ENCODE results near the gene BCDIN3D.

The BCDIN3D gene

DNA sequence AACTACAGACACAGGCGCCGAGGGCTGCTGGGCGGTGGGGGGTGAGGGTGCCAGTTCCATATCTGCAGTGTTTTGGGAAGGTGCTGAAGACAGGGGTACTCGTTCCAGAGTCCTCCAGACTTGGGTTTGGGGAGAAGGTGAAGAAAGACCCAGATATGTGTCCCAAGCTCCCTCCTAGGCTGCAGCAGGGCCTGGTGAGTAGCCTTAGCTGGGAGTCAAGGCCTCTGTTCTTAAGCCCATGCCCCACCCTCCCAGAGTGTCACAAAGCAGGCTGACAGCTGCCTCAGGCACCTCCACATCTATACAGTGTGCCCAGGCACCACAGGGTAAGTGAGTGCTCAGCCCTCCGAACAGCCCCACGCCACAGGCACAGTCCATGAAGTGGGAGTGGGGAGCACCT is 19.0 kb downstream of the BCDIN3D start:
- no peak for DNase-seq

DNA sequence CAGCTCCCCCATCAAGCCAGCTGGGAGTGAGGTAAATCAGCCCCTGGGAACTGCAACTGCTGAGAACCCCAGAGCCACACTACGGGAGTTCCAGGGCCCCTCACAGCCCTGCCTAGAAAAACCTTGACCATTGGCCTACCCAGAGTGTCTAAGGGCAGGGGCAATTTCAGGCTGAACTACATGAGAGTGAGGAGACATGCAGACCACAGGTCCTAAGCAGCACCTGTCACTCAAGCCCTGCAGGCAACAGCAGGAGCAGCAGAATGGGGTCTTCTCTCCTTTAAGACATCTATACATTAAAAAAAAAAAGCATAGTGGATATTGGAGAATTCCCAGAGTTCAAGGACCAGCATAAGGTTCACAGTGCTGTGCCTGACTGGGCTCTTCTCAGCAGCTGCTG is 19.6 kb downstream of the BCDIN3D start:
- no peak for DNase-seq

DNA sequence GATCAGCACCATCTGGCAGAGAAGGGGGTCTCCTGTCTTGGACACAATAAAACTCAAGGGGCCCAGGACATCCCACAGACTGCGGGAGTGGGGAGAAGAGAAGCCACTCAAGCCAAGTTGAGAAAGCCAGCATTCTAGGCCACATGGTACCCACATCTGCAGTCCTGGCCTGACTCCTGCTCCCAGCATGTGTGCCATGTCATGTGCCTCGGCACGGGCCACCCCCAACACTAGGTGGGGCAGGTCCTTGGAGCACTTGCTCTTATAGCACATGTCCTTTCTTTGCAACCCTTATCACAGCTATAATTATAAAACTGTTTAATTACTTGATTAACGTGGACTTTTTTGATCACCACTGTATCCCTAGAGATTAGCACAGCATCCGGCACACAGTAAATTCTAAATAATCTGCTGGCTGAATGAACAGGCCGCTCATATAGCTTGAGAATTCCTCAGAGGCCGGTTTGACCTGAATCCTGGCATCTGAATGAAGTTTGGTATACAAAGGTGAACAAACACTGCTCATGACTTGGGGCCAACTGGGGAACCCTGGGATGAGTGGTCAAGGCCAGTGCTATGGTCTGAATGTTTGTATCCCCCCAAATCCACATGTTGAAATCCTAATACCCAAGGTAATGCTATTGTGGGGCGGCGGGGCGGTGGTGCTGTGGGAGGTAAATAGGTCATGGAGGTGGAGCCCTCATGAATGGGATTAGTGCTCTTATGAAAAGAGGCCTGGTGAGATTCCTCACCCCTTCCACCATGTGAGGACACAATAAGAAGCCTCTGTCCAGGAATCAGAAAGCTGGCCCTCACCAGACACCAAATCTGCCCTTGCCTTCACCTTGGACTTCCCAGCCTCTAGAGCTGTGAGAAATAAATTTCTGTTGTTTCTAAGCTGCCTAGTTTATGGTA is 21.3 kb downstream of the BCDIN3D start:
- DNase-seq: peak in 9 of 56 donors; percentile 12 to 47 (median 21)

DNA sequence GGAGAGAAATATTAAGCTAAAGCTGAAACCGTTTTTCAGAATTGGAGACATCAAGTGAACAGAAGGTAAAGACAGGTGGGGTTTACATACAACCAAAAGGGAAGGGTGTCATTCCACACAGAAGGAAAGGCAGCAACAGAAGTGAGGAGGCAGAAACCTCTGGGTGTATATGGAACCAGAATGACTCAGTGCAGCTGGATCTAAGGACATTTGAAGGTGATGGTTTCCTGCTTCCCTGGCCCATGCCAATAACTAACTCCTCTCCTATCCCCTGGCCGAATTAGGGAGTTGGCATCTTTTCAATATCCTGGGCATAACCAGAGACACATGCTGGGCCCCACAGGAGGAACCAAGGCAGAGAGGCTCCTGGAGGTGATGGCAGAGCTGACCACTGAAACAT is 23.1 kb downstream of the BCDIN3D start:
- no peak for DNase-seq

DNA sequence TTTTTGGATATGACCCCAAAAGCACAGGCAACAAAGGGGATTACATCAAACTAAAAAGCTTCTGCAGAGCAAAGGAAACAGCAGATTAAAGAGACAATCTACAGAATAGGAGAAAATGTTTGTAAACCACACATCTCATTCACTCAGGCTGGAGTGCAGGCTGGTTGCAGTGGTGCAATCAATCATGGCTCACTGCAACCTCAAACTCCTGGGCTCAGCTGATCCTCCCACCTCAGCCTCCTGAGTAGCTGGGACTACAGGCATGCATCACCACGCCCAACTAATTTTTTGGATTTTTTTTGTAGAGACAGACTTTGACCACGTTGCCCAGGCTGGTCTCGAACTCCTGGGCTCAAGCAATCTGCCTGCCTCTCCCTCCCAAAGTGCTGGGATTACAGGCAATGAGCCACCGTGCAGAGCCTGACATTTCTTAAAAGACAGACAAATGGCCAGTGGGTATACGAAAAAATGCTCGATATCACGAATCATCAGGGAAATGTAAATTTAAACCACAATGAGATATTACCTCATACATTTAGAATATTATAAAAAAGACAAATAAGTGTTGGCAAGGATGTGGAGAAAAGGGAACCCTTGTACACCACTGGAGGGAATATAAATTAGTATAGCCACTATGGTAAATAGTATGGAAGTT is 24.5 kb downstream of the BCDIN3D start:
- DNase-seq: no peak

DNA sequence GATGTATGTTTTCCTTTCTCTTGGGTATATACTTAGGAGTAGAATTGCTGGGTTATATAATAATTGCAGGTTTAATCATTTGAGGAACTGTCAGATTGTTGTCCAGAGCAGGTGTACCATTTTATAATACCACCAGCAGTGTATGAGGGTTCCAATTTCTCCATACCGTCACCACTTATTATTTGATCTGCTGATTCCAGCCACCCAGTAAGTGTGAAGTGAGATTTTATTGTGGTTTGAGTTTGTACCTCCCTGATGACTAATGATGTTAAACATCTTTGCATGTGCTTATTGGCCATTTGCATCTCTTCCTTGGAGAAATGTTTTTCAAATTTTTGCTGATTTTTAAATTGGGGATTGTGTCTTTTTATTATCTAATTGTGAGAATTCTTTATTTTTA is 29.8 kb downstream of the BCDIN3D start:
- DNase-seq: no peak

DNA sequence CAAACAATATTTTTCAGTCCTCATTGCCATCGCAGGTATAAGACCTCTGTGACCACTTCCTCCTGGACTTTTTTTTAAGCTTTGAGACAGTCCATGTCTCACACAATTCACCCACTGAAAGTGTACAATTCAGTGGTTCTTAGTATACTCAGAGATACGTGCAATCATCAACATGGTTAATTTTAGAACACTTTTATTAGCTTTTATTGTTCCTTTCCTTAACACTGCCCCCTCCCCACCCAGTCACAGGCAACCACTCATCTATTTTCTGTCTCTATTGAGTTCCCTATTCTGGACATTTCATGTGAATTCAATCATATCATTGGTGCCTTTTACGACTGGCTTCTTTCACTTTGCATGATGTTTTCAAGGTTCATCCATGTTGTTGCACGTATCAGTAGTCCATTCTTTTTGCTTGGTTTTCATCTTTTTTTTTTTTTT is 30.9 kb downstream of the BCDIN3D start:
- no peak for DNase-seq

DNA sequence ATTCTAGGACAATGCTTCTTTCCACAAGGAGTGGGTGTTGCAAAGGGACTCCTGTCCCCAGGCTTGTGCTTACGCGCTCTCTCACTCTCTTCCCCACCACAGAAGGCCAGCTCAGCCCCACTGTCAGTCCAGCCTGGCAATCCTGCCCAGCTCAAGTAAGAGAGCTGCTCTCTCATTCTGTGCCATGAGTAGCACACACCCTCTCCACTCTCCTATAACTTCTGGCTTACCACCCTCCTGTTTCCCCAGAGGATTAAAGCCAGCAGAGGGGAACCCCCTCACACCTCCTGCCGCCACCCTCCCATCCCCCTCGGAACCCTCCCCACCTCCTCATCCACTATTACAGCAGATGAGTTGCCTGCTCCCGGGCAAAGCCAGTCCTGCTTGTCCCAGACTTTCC is 31.8 kb downstream of the BCDIN3D start:
- peak in 2 of 56 donors; percentile 6 to 13 for DNase-seq

DNA sequence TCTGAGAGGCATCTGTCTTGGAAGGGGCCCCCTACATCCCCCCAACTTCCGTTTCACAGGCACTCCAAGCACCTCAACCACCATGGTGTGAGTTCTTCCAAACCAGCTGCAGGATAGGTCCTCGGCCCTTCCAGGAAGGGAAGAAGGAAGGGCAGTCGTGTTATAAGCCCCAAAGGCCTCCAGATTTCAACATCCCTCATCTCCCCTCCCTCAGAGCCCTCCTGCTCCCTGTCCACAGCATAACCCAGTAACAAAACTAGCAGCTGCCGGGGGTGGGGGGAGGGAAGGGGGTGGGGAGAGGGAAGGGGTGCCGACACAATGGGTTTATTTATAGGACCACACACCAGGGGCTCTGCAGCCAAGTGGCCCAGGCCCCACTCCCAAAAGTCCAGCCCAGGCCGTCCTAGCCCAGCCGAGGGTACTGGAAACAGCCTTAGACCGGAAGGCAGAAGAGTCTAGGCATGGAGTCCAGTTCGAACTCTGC is 33.0 kb downstream of the BCDIN3D start:
- peak in 36 of 56 donors; percentile 10 to 76 (median 43) for DNase-seq

DNA sequence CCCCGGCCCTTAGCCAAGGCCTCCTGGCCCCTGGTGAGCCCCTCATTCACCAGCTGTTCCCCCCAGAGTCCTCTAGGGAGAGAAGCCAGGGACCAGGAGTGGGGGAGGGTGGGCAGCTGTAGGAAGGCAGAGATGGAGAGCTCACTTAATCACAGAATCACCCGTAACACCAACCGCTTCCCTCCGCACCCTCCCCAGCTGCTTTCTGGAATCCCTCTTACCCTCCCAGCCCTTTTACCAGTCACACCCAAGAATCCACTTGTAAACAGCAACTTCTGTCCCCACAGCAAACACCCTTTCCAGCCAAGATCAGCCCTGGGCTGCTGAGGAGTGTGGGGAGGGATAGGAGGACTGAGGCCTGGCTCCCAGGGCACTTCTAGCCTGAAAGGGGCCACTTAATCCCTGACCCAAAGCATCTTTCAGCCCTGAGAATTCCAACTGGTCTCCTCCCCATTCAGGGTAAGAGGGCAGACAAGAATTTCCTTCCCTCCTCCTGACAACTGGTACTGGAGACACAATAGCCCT is 33.5 kb downstream of the BCDIN3D start:
- DNase-seq: peak in 10 of 56 donors; percentile 26 to 63 (median 52)

DNA sequence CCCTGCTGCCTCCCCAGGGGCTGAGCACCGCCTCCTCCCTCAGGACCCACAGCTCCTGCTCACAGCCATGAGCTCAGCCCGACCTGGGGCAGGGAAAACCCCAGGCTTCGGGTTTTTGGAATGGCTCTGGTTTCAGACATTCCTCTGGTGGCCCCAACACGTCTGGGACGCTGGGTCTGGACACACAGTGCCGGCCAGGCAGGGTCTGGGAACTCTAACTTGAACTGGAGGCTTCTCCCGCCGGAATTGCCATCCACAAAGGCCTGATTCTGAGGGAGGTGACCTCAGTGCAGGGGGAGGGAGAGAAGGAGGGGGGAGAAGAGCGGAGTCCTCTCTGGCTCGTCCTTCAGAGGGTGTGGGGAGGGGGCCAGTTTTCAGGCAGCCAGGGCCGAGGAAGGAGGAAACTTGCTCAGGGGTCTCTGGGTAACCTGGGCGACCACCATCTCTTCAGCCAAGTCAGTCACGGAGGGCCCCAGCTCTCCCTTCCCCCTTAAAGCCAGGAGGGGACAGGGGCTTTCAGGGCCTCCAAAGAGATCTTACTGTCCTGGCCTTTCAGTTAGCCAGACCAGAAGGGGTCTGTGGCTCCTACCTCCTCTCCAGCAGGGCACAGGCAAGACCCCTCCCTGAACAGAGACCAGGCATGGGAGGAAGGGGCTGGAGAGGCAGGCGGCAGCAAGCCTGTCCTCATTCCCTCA is 34.1 kb downstream of the BCDIN3D start:
- DNase-seq: peak in 45 of 56 donors; percentile 13 to 77 (median 52)

DNA sequence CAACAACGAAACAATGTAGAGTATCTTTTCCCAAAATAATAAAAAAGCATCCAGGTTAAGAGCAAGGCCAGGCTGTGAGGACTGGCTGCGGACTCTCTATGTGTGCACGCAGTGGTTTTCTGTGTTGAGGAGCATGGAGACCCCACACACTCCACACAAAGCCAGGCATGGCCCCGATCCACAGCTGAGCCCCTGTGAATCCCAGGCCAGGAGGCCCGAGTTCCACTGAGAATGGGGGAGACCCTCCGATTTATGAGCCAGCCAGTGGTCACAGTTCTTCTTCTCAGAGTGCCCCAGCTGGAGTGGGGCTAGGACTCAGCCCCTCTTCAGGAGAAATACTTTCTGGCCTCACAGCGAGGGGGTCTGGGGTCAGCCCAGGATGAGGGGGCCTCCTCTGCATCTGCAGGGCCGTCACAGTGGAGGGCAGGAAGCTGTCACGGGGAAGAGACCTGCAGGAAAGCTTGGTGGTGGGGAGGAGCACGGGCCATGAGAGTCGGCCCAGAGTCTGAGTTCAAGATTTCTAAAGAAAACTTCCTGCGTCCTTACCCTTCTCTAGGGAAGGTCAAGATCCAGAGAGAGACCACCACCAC is 34.8 kb downstream of the BCDIN3D start:
- DNase-seq: no peak

DNA sequence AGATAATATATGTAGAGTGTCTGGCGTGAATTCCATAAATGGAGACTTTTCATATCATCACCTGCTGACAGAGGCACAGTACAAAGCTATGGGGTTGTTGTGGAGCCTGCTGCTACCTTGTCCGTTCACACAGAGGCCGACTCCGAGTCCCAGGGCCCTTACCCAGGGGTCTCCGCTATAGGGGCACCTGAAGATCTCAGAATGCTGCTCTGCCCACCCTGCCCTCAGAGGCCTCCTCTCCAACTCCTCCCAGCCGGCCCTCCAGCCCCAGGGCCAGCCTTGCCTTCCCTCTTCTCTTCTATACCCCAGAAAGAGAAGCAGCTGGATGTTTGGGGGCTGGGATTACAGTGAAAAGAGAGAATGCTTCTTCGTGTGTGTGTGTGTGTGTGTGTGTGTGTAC is 36.0 kb downstream of the BCDIN3D start:
- DNase-seq: no peak

DNA sequence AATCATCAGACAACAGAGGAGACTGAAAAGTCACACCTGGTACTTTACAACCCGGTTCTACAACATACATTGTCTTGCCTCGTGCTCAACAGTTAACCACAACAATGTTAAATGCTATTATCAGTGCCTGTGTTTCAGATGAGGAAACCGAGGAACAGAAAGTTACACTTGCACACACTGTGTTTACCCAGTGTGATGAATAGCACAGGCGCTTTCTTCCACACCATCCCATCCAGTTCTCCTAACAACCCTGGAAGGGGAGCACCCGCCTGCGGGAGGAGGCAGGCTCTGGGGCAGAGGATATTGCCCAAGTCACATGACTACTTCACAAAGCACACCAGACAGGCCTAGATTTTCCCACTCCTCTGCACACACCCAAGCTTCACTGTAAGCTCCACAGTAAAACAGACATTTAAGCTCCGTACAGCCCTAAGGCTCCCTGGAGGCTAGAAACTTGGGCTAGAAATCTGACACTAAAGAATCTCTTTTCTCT is 36.5 kb downstream of the BCDIN3D start:
- no peak for DNase-seq

DNA sequence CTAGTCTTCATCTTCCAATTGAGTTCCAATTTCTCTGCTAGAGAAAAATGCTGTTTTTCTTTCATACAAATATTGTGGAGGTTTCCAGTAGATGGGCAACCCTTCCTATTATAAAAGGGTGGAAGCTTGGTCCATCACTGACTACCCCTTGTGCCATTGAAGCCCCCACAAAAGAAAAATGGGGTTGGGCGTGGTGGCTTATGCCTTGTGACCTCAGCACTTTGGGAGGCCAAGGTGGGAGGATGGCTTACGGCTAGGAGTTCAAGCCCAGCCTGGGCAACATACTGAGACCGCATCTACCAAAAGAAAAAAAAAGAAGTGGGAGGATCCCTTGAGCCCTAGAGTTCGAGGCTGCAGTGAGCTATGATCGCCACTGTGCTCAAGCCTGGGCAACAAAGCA is 37.5 kb downstream of the BCDIN3D start:
- no peak for DNase-seq

DNA sequence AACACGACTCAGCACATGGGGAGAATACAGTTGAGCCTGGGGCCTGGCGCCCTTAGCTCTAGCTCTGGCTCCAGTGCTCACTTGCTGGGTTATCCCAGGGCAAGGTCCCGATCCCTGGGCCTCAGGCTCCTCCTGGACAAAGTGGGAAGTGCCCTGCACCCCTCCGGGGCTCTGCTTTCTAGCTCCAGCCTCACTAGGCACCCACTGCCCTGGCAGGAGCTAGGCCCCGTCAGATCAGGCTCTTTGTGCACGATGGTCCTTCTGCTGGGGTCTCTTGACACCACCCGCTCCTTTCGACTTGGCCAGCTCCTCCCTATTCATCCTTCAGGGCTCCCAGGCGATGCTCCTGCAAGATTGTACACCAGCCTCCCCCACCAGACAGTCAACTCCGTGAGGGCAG is 38.1 kb downstream of the BCDIN3D start:
- no peak for DNase-seq

DNA sequence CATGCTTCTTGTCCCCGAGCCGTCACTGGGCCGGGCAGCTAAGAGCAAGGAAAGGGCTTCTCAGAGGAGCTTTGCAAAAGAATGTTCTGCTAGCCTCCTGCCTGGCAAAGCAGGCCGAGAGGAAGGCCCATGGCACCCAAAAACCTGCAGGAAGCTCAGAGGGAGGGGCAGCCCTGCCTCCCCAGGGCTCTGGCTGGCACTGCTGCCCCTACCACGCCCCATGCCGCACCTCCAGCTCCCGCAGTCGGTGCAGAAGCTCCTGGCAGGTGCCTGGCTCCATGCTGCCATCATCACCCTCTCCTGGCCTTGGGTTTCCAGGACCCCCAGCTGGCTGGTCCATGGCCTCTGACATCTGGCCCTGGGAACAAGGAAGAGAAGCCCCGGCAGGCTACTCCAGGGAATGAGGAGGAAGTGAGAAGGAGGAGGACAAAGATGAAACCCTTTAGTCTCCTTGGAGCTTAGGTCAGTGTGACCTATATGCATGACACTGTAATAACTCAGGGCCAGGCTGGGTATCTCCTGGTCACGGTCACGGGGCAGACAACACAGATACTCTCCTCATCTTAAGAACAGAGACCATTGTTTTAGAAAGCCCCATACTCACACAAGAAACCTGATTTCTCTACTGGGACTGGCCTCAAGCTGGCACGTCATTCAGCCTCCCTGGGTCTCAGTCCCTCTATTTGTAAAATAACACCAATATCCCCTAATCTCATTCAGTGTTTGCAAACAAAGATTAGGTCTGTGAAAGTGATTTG is 39.0 kb downstream of the BCDIN3D start:
- DNase-seq: no peak

DNA sequence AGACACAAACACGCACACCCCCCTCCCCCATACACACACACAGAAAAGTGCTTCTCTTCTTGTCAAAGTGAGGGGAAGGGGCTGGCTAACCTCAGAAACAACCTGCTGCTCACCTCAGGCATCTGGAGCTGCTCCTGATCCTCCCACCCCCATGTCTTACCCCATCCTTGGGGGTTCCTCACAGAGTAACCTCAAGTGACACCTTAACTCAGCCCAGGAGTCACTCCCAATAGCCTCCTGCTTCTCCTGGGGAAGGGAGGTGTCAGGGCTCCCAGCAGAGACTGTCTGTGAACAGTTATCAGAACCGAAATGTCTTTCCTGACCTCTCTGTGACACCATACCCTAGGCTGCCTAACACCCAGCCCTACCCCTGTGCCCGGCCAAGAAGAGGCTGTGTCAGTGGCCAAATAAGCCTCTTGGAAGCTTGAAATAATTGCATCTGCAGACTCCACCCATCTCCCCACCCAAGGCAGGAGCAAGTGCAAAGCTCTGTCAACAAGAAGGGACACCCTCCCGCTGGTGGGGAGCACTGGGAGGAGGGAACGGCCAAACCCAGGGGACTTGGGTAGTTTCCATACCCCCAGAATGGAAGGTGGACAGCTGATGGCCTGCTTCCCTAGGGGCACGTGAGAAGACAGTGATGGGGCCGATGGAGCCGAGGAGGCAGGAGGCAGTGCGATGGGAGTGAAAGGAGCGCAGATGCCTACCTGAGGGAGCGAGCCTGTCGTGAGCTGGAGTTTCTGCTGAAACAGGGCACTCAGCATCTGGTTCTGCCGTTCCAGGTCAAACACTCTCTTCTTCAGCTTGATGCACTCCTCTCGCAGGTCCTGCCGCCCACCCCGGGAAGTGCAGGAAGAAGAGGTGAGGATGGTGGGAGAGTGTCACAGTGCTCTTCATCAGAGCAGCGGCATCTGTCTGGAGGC is 41.5 kb downstream of the BCDIN3D start:
- DNase-seq: no peak

All from nucleus accumbens (tissue), 56 donors.